ENCODE results near the gene SFXN5.

Gene SFXN5

GRCh38 chr2:73021371-73022010 is 50.0 kb downstream of the SFXN5 start:
- Histone ChIP-seq H3K4me2 (no peak overlapping the region), H3K27ac (no peak overlapping the region; the same call in 1 of the 2 replicates), H3K9me3 (no peaks in the 10 kb centered on the region), H3K27me3 (no peaks in the 10 kb centered on the region), H3K4me1 (peaks cover 16% of the 10 kb centered on the region), H3K4me3 (no peak overlapping the region), H3K9ac (no peak overlapping the region), H4K20me1 (no peaks in the 10 kb centered on the region), H3K36me3 (peaks cover 7% of the 10 kb centered on the region; the same call in 1 of the 2 replicates)
- no peak for TF ChIP-seq Cebpa-rat (IDR thresholded peaks at IDR 0.05)

- peaks cover 16% of the 10 kb centered on the region for H3K4me1 ChIP-seq
- H4K20me1 ChIP-seq = no peaks in the 10 kb centered on the region
- no peak for TF ChIP-seq Cebpa-rat (IDR thresholded peaks at IDR 0.05)
- peaks cover 7% of the 10 kb centered on the region; the same call in 1 of the 2 replicates for H3K36me3 ChIP-seq
- no peak overlapping the region for H3K4me3 ChIP-seq
- no peak overlapping the region for H3K4me2 ChIP-seq
- H3K9me3 ChIP-seq = no peaks in the 10 kb centered on the region
- no peak overlapping the region for H3K27ac ChIP-seq
- H3K27me3 ChIP-seq = no peaks in the 10 kb centered on the region
- no peak overlapping the region for H3K9ac ChIP-seq
Measured at GRCh38 chr2:73020657-73021370, 50.7 kb downstream of the SFXN5 start.

- Histone ChIP-seq H3K36me3 (peaks cover 7% of the 10 kb centered on the region; the same call in 1 of the 2 replicates), H4K20me1 (no peaks in the 10 kb centered on the region), H3K9me3 (no peaks in the 10 kb centered on the region), H3K4me1 (peaks cover 16% of the 10 kb centered on the region), H3K4me3 (no peak overlapping the region), H3K4me2 (no peak overlapping the region), H3K27ac (no peak overlapping the region), H3K27me3 (no peaks in the 10 kb centered on the region), H3K9ac (no peak overlapping the region)
- no peak for TF ChIP-seq Cebpa-rat (IDR thresholded peaks at IDR 0.05)
Measured at GRCh38 chr2:73020306-73020656, 51.2 kb downstream of the SFXN5 start.

- Histone ChIP-seq H3K9me3 (no peaks in the 10 kb centered on the region), H3K4me3 (no peak overlapping the region), H3K4me2 (no peak overlapping the region), H3K27ac (no peak overlapping the region), H3K4me1 (peaks cover 16% of the 10 kb centered on the region), H3K36me3 (peaks cover 7% of the 10 kb centered on the region; the same call in 1 of the 2 replicates), H3K27me3 (no peaks in the 10 kb centered on the region), H3K9ac (no peak overlapping the region), H4K20me1 (no peaks in the 10 kb centered on the region)
- no peak for TF ChIP-seq Cebpa-rat (IDR thresholded peaks at IDR 0.05)
Measured at GRCh38 chr2:73018188-73018825, 53.2 kb downstream of the SFXN5 start.

GRCh38 chr2:73013936-73014335 is 57.6 kb downstream of the SFXN5 start:
- no peak for TF ChIP-seq Cebpa-rat (IDR thresholded peaks at IDR 0.05)
- Histone ChIP-seq H3K4me3 (no peak overlapping the region), H3K27me3 (no peaks in the 10 kb centered on the region), H4K20me1 (no peaks in the 10 kb centered on the region), H3K27ac (no peak overlapping the region), H3K9me3 (no peaks in the 10 kb centered on the region), H3K4me2 (no peak overlapping the region), H3K36me3 (no peaks in the 10 kb centered on the region), H3K4me1 (no peaks in the 10 kb centered on the region), H3K9ac (no peak overlapping the region)

GRCh38 chr2:73009177-73009839 is 62.2 kb downstream of the SFXN5 start:
- H3K9me3 ChIP-seq = no peaks in the 10 kb centered on the region
- no peaks in the 10 kb centered on the region for H4K20me1 ChIP-seq
- TF ChIP-seq Cebpa-rat (IDR thresholded peaks at IDR 0.05) = no peak
- no peaks in the 10 kb centered on the region for H3K4me1 ChIP-seq
- no peak overlapping the region for H3K9ac ChIP-seq
- H3K4me2 ChIP-seq = no peak overlapping the region
- no peak overlapping the region for H3K4me3 ChIP-seq
- no peaks in the 10 kb centered on the region for H3K36me3 ChIP-seq
- no peak overlapping the region for H3K27ac ChIP-seq
- no peaks in the 10 kb centered on the region for H3K27me3 ChIP-seq

- H3K27me3 ChIP-seq = no peaks in the 10 kb centered on the region
- H3K4me2 ChIP-seq = no peak overlapping the region
- no peak overlapping the region for H3K9ac ChIP-seq
- no peak overlapping the region for H3K4me3 ChIP-seq
- H3K9me3 ChIP-seq = no peaks in the 10 kb centered on the region
- H4K20me1 ChIP-seq = no peaks in the 10 kb centered on the region
- H3K27ac ChIP-seq = no peak overlapping the region
- H3K36me3 ChIP-seq = no peaks in the 10 kb centered on the region
- no peaks in the 10 kb centered on the region for H3K4me1 ChIP-seq
- no peak for TF ChIP-seq Cebpa-rat (IDR thresholded peaks at IDR 0.05)
Measured at GRCh38 chr2:73008766-73009135, 62.8 kb downstream of the SFXN5 start.

- Histone ChIP-seq H4K20me1 (no peaks in the 10 kb centered on the region), H3K36me3 (no peaks in the 10 kb centered on the region), H3K9me3 (no peaks in the 10 kb centered on the region), H3K4me1 (peaks cover 4% of the 10 kb centered on the region), H3K9ac (no peak overlapping the region), H3K27me3 (no peaks in the 10 kb centered on the region), H3K4me3 (no peak overlapping the region), H3K4me2 (no peak overlapping the region), H3K27ac (no peak overlapping the region)
- TF ChIP-seq Cebpa-rat (IDR thresholded peaks at IDR 0.05) = no peak
Measured at GRCh38 chr2:73007991-73008765, 63.3 kb downstream of the SFXN5 start.

GRCh38 chr2:73006969-73007710 is 64.4 kb downstream of the SFXN5 start:
- Histone ChIP-seq H3K27ac (no peak overlapping the region), H3K4me3 (no peak overlapping the region), H3K27me3 (no peaks in the 10 kb centered on the region), H4K20me1 (no peaks in the 10 kb centered on the region), H3K36me3 (no peaks in the 10 kb centered on the region), H3K9me3 (no peaks in the 10 kb centered on the region), H3K9ac (no peak overlapping the region), H3K4me1 (peaks cover 6% of the 10 kb centered on the region), H3K4me2 (no peak overlapping the region)
- no peak for TF ChIP-seq Cebpa-rat (IDR thresholded peaks at IDR 0.05)
